Occipital lobe (tissue), 2 donors: Measurements from ENCODE around the gene COL2A1. TPM values are rescaled to one million over a fixed set of nuclear protein-coding genes. Genes with fewer than 3 reads are reported as not detected.

ENCODE experiments used
- DNase-seq: peaks from one replicate; lab custom pipeline; 2025; lab: John Stamatoyannopoulos, UW
- total RNA-seq: library from RNA; depleted of rRNA; stranded (reverse); fragments of >200 nt; gene quantifications from one replicate; pipeline ENCODE4 v1.2.3, GENCODE V29; 2014

Gene COL2A1
- total RNA-seq = 0.78 TPM

- DNase-seq = no peak
Measured at GRCh38 chr12:48004053-48004941, at the start of gene COL2A1. Gene COL2A1, minus strand, starts transcription at chr12:48004476. Its CDS starts 155 bp downstream, at chr12:48004321.

- DNase-seq = no peak
Measured at GRCh38 chr12:48053883-48054282, 49.6 kb upstream of the COL2A1 start.

GRCh38 chr12:48053122-48053521 lies 48.8 kb upstream of the COL2A1 start:
- no peak for DNase-seq

DNA sequence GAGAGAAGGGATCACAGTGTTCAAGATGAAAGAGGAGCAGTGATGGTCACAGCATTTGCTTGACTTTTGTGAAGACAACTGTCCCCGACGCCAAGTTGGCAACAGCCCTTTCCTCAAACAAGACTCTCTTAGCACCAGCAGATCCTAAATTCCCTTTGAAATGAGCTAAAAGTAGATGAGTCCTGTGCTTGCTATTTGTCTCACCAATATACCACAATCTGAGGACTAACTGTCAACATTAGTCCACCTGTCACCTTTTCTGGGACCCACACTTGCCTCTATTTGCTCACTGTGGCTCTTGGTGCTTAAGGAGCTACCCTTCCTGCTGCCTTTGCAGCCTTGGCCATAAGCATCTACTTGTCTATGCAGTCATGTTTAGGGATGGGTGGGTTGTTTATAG lies 47.4 kb upstream of the COL2A1 start:
- DNase-seq = no peak

GRCh38 chr12:48050174-48050573 lies 45.9 kb upstream of the COL2A1 start:
- DNase-seq = no peak

DNA sequence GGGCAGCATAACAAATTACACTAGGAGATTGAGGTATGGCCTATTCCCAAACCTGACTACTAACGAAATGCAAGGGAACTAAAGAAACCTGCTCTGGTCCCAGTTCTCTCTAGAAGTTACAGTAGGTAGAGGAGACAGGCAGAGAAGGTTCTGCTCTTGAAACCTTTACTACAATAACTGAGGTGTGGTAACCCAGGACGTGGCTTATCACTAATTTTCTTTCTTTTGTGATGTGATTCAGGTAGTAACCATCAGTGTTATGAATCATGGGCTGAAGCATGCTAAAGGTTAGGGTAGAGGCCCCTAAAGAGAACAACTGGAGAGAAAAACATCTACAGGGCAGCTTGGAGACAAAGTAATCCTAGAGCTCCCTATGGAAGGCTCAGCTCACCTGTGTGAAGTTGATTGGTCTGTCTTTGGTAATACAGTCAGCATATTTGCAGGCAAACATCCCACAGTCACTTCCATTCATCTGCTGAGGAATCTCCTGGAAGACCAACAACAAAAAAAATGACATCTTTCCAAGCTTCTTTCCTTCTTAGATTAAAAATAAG lies 41.8 kb upstream of the COL2A1 start:
- no peak for DNase-seq

- DNase-seq = no peak
Measured at GRCh38 chr12:48045061-48045846, 41.0 kb upstream of the COL2A1 start.

GRCh38 chr12:48044396-48044795 lies 40.1 kb upstream of the COL2A1 start:
- DNase-seq = no peak

DNA sequence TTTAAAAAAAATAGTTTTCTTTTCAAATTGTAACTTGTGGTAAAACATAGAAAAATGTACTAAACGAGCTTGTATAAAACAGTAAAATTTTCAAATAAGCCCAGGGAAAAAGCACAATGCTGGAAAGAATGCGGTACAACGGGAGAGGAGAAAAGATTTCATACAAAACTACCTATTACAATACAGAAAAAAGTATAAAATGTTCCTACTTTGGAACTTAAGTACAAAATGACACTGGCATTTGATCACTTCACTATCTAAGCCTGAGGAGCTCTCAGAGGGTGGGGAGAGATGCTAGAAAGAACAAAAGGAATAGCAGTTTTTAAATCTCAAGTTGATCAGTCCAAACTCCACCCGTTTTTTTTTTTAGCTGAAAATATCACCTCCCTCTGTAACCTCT lies 39.5 kb upstream of the COL2A1 start:
- DNase-seq = no peak

DNA sequence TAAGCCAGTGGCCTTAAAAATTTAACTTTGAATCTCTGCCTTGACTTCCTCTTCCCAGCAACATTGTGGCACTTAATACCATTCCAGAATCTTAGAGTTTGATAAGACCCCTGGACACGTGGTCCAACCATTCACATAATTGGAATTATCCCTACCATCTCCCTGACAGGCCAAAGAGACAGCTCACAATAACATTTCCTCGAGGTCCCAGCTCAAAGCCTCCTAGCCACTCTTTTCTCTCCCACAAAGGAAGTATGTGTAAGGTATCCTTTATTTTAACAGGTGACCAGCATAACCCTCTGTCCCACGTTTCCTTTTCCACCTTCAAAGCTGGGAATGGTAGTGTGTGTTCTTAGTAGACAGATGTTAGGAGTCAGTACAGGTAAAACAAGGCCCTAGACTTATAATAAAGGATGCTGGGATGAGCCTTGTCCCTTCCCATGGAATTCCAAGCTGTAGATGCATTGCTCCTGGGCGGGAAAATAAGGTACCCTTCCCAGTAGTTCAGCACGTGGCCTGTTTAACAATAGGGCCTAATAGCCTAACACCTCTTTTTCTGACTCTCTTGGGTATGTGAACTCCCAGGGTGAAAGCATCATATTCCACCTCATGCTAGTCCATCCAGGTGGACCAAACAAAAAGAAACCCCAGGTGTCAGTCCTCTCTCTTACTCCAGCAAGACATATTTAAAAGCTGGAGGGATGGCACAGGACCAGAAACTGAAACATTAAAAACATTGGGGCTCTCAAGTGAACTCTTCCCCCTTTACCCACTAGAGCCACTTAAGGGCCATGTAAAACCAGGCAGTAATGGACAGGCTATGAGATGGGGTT lies 37.5 kb upstream of the COL2A1 start:
- DNase-seq = no peak

- no peak for DNase-seq
Measured at GRCh38 chr12:48040354-48040753, 36.1 kb upstream of the COL2A1 start.

- no peak for DNase-seq
Measured at GRCh38 chr12:48039151-48039550, 34.9 kb upstream of the COL2A1 start.

DNA sequence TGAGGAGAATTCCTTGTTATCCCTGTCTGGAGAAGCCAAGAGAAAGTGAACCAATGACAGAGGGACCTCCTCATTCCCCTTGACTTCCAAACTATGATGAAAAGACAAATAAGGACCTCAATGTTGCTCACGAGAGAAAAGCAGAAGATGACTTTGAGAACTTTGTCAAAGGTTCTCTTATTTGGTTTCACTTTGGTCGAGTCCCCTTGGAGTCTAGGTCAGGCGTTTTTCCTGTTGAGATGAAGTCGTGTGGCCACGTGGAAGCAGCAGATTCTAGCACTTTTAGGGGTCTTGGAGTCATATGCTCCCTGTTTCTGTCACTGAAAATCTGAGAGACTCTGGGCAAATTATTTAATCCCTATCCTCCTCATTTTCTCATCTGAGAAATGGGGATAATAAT lies 33.8 kb upstream of the COL2A1 start:
- DNase-seq = no peak

DNA sequence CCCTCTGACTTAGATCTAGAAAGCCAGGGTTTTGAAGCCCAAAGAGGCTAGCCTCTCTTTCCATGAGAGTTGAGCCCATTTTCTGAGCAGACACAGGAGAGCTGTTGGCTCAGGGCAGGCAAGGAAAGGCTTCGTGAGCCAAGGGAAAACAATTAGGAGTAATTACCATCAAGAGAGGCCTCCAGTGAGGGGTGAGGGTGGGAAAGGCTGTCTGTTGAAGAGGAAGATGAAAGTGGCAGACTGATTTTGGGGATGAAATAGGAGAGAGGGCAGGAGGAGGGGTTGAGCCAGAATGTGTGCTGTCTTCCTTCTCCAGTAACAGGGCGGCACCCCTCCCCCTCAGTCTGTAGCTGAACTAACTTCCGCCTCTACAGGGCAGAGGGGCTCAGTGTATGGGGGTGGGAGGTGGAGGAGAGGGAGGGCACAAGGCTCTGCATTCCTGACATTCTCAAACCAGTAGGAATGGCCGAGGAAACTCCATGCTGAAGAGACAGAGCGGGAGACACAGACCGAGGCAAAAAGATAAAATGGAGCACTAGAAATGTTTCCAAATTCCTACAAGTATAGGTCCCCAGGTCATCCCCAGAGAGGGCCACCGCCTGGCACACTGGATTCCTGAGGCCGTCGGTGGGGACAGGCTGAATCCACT lies 33.1 kb upstream of the COL2A1 start:
- DNase-seq = no peak

GRCh38 chr12:48036818-48037217 lies 32.5 kb upstream of the COL2A1 start:
- DNase-seq = no peak

DNA sequence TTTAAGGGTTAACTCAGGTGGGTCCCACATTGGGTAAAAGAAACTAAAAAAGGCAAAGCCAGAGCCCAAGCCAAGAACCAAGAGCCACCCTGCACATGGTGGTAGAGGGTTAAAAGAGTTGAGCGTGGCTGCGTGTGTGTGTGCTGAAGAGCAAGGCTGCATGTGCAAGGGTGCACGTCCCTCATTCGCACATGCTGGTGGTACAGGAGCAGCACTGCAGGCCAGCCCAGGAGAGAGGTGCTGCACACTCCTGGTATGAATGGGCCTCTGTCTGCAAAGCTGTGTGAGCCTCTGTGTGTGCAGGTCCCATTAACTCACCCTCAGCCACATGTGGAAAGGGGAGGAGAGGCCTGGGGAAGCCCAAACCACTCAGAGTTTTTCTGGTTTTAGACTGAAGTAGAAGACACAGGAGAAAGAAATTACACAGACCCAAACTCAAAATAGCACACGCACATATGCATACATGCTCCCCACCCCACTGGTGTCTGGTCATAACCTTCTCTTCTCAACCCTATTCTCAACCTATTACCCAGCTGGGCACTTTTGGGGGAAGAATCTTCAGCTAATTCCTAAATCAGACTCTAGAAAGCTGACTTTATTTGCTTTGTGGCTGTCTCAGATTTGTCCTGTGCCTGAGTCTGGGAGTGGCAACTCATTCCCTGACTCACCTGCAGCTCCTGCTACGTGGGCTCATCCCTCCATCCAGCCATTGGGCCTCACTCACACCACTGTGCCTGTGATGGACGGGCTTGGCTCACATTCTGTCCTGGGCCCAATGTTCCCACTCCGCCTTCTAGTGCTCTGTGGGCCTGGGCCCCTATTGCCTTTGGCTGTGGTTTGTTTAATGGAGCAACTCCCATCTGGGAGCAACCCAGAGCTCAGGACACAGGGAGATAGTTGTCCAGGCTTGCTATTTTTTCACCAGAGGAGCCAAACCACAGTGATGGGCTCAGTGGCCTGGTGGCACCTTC lies 30.8 kb upstream of the COL2A1 start:
- DNase-seq = no peak

GRCh38 chr12:48033451-48033850 lies 29.2 kb upstream of the COL2A1 start:
- no peak for DNase-seq

DNA sequence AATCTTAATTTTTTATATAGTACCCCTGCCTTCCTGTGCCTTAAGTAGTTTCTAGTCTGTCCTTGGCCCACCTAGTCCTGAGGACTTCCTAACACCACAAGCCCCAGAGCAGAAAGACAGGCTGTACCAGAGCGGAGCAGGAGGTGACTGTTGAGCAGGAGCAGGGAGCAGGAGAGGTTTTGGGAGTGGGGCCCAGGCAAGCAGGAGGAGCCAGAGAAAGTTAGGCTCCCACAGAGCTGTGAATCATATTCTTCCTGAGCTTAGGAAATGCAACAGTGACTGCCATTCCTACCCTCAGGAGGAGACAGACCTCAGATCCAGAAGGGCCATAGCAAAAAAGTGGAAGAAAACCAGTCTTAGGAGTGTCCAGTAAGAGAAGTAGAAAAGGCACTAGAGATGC lies 28.3 kb upstream of the COL2A1 start:
- DNase-seq = no peak

- DNase-seq = no peak
Measured at GRCh38 chr12:48031135-48031960, 27.1 kb upstream of the COL2A1 start.
